Right lobe of liver (tissue), 4 donors: Measurements from ENCODE around the gene SFT2D1.

Experiments used
- POLR2A ChIP-seq: fragments of 450-650 bp; IDR thresholded peaks from one replicate; pipeline ENCODE4 v1.6.1; 2017; ENCODE audit warnings: antibody characterized with exemption, mild to moderate bottlenecking
- TF ChIP-seq, protein P1 (sequence below), 4 donors: fragments of 200-600 bp in 3 of 4; fragments of 450-650 bp in 1 of 4; IDR thresholded peaks; one replicate each; pipeline versions ENCODE4 v1.5.1 to v1.8.0; 2016 to 2022; ENCODE audit warnings: antibody characterized with exemption in 4 of 4, mild to moderate bottlenecking in 2 of 4
- donor health status: DM: no; HTN: no; CAD: no.
- donor health status: DM: no; HTN: no; CAD: no.
- donor health status: DM: no; HTN: yes; CAD: no.

DNA sequence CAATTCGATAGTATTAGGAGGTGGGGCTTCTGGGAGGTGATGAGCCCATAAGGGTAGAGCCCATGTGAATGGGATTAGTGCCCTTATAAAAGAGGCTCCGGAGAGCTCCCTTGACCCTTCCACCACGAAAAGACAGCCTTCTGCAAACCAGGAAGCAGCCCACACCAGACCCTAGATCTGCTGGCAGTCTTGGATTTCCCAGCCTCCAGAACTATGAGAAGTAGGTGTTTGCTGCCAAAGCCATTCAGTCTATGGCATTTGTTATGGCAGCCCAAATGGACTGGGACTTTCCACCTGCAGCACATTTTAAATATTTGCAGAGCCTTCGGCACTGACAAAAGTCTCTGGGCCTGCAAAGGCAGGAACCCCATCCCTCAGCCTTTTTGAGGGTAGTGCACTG, 11.8 kb upstream of the SFT2D1 start:
- TF ChIP-seq, protein P1, sequence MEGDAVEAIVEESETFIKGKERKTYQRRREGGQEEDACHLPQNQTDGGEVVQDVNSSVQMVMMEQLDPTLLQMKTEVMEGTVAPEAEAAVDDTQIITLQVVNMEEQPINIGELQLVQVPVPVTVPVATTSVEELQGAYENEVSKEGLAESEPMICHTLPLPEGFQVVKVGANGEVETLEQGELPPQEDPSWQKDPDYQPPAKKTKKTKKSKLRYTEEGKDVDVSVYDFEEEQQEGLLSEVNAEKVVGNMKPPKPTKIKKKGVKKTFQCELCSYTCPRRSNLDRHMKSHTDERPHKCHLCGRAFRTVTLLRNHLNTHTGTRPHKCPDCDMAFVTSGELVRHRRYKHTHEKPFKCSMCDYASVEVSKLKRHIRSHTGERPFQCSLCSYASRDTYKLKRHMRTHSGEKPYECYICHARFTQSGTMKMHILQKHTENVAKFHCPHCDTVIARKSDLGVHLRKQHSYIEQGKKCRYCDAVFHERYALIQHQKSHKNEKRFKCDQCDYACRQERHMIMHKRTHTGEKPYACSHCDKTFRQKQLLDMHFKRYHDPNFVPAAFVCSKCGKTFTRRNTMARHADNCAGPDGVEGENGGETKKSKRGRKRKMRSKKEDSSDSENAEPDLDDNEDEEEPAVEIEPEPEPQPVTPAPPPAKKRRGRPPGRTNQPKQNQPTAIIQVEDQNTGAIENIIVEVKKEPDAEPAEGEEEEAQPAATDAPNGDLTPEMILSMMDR (IDR thresholded peaks at IDR 0.05) = no peak
- no peak for TF ChIP-seq POLR2A
